SK-N-SH treated with all-trans-retinoic acid at 6 μM for 48 hours (cell line): ENCODE results near the gene THOC1.

Experiments used
- ARNTL ChIP-seq: fragments of 450-650 bp; formaldehyde crosslinking; IDR thresholded peaks from 2 replicates; pipeline ENCODE4 v1.5.0; 2020; ENCODE audit warnings: low read depth, mild to moderate bottlenecking, moderate library complexity, borderline replicate concordance
- CREB5 ChIP-seq: fragments of 250-450 bp; sonication (Bioruptor Pico); IDR thresholded peaks from 2 replicates; pipeline ENCODE4 v1.5.1; 2020; ENCODE audit warnings: low read depth, mild to moderate bottlenecking, moderate library complexity
- OSR1 ChIP-seq: fragments of 250-450 bp; sonication (Bioruptor Pico); IDR thresholded peaks from 2 replicates; pipeline ENCODE4 v1.8.0; 2022; ENCODE audit warnings: moderate library complexity, mild to moderate bottlenecking, inconsistent platforms
- PATZ1 ChIP-seq: fragments of 250-450 bp; sonication (Bioruptor Pico); IDR thresholded peaks from 2 replicates; pipeline ENCODE4 v1.8.0; 2020; ENCODE audit warnings: mild to moderate bottlenecking, moderate library complexity, borderline replicate concordance
- POU6F1 ChIP-seq: fragments of 250-450 bp; sonication (Bioruptor Pico); IDR thresholded peaks from 2 replicates; pipeline ENCODE4 v1.8.0; 2021; ENCODE audit warnings: low read depth, mild to moderate bottlenecking, moderate library complexity, borderline replicate concordance
- RARB ChIP-seq: fragments of 250-450 bp; sonication (Bioruptor Pico); IDR thresholded peaks from 2 replicates; pipeline ENCODE4 v1.8.0; 2021; ENCODE audit warnings: mild to moderate bottlenecking, moderate library complexity
- SNAI2 ChIP-seq: fragments of 250-450 bp; sonication (Bioruptor Pico); IDR thresholded peaks from 2 replicates; pipeline ENCODE4 v1.5.0; 2020; ENCODE audit warnings: mild to moderate bottlenecking, moderate library complexity
- TCF4 ChIP-seq: fragments of 250-450 bp; sonication (Bioruptor Pico); IDR thresholded peaks from 2 replicates; pipeline ENCODE4 v1.8.0; 2021; ENCODE audit warnings: mild to moderate bottlenecking, moderate library complexity, borderline replicate concordance
- TOX ChIP-seq: fragments of 250-450 bp; sonication (Bioruptor Pico); IDR thresholded peaks from 2 replicates; pipeline ENCODE4 v1.8.0; 2021; ENCODE audit warnings: mild to moderate bottlenecking, moderate library complexity, borderline replicate concordance
- TSHZ2 ChIP-seq: fragments of 250-450 bp; sonication (Bioruptor Pico); IDR thresholded peaks from 2 replicates; pipeline ENCODE4 v1.5.0; 2020; ENCODE audit warnings: mild to moderate bottlenecking, moderate library complexity
- ZC3H10 ChIP-seq: fragments of 250-450 bp; sonication (Bioruptor Pico); IDR thresholded peaks from 2 replicates; pipeline ENCODE4 v1.5.1; 2021; ENCODE audit warnings: mild to moderate bottlenecking, moderate library complexity
- ZFP30 ChIP-seq: fragments of 450-650 bp; formaldehyde crosslinking; IDR thresholded peaks from 2 replicates; pipeline ENCODE4 v1.5.0; 2022; ENCODE audit warnings: mild to moderate bottlenecking, moderate library complexity

GRCh38 chr18:274313-274712, 6.5 kb upstream of the THOC1 start:
- TF ChIP-seq SNAI2 (CRISPR knock-in tag) (no peak), ARNTL (CRISPR knock-in tag) (no peak), RARB (CRISPR knock-in tag) (no peak), TCF4 (CRISPR knock-in tag) (no peak), ZFP30 (CRISPR knock-in tag) (no peak), TOX (CRISPR knock-in tag) (no peak), POU6F1 (CRISPR knock-in tag) (no peak), CREB5 (CRISPR knock-in tag) (no peak), TSHZ2 (no peak), ZC3H10 (no peak), OSR1 (CRISPR knock-in tag) (no peak), PATZ1 (CRISPR knock-in tag) (no peak)
